WTC11 (cell line): ENCODE measurements around the gene ZNF574. TPM values are rescaled to one million over a fixed set of nuclear protein-coding genes. Genes with fewer than 3 reads are reported as not detected.

Experiments
- ATAC-seq: fragments of 200-7000 bp; cut with Tn5 transposase; 2 replicates; pipeline ENCODE4 v1.10.0; 2021; ENCODE audit warnings: mild to moderate bottlenecking, moderate library complexity
- CTCF ChIA-PET: fragments of 300-600 bp; sonication (Branson Sonifier 250); formaldehyde crosslinking; loops from one replicate; lab custom pipeline; 2021; ENCODE audit warnings: antibody characterized with exemption; lab: Charles Lee
- POLR2A ChIA-PET: fragments of 350-600 bp; sonication (Branson Sonifier 250); formaldehyde crosslinking; loops from one replicate; lab custom pipeline; 2021; ENCODE audit warnings: antibody characterized with exemption; lab: Charles Lee
- DNase-seq: peaks from one replicate; pipeline ENCODE4 v3.0.0; 2021; ENCODE audit warnings: low spot score
- H3K27ac Mint-ChIP-seq: 2 replicates; pipeline ENCODE4 v1.8.0; 2021; ENCODE audit warnings: mixed read lengths
- H3K27me3 Mint-ChIP-seq: 2 replicates; pipeline ENCODE4 v1.8.0; 2021; ENCODE audit warnings: low read depth, mild to moderate bottlenecking, moderate library complexity, mixed read lengths
- H3K36me3 Mint-ChIP-seq: 2 replicates; pipeline ENCODE4 v1.8.0; 2021; ENCODE audit warnings: mixed read lengths
- H3K4me1 Mint-ChIP-seq: 2 replicates; pipeline ENCODE4 v1.8.0; 2022; ENCODE audit warnings: mixed read lengths
- H3K4me3 Mint-ChIP-seq: 2 replicates; pipeline ENCODE4 v1.8.0; 2021; ENCODE audit warnings: mild to moderate bottlenecking, moderate library complexity, mixed read lengths
- H3K9me3 Mint-ChIP-seq: 2 replicates; pipeline ENCODE4 v1.8.0; 2021; ENCODE audit warnings: mixed read lengths
- AFF4 ChIP-seq: sonication (generic); formaldehyde crosslinking; IDR thresholded peaks from 2 replicates; pipeline ENCODE4 v1.8.1; 2023; ENCODE audit warnings: mild to moderate bottlenecking, missing genetic modification reagents, borderline replicate concordance
- CBFB ChIP-seq: sonication (generic); formaldehyde crosslinking; IDR thresholded peaks from 2 replicates; pipeline ENCODE4 v1.8.1; 2022; ENCODE audit warnings: mild to moderate bottlenecking, low read depth, missing genetic modification reagents
- CREB1 ChIP-seq: sonication (generic); formaldehyde crosslinking; IDR thresholded peaks from 2 replicates; pipeline ENCODE4 v1.8.0; 2023; ENCODE audit warnings: mild to moderate bottlenecking, missing genetic modification reagents
- HMGA2 ChIP-seq: fragments of 250-450 bp; sonication (Bioruptor Pico); IDR thresholded peaks from 2 replicates; pipeline ENCODE4 v1.4.0; 2021; ENCODE audit warnings: mild to moderate bottlenecking, moderate library complexity
- HMGXB4 ChIP-seq: sonication (generic); formaldehyde crosslinking; IDR thresholded peaks from 2 replicates; pipeline ENCODE4 v1.8.1; 2023; ENCODE audit warnings: mild to moderate bottlenecking, moderate library complexity, missing genetic modification reagents
- MXD4 ChIP-seq: fragments of 250-450 bp; sonication (Bioruptor Pico); IDR thresholded peaks from 2 replicates; pipeline ENCODE4 v1.8.0; 2021; ENCODE audit warnings: mild to moderate bottlenecking, moderate library complexity, borderline replicate concordance
- NFATC4 ChIP-seq: fragments of 250-450 bp; sonication (Bioruptor Pico); IDR thresholded peaks from 2 replicates; pipeline ENCODE4 v1.9.0; 2021; ENCODE audit warnings: mild to moderate bottlenecking
- NR2C2 ChIP-seq: sonication (generic); formaldehyde crosslinking; IDR thresholded peaks from 2 replicates; pipeline ENCODE4 v1.8.0; 2022; ENCODE audit warnings: mild to moderate bottlenecking, missing genetic modification reagents
- PRDM15 ChIP-seq: sonication (generic); formaldehyde crosslinking; IDR thresholded peaks from 2 replicates; pipeline ENCODE4 v1.8.0; 2022; ENCODE audit warnings: missing genetic modification reagents
- STAT6 ChIP-seq: sonication (generic); formaldehyde crosslinking; conservative IDR thresholded peaks from 2 replicates; pipeline ENCODE4 v1.8.1; 2023; ENCODE audit warnings: mild to moderate bottlenecking, low read depth, missing genetic modification reagents, moderate library complexity
- ZBTB21 ChIP-seq: sonication (generic); formaldehyde crosslinking; IDR thresholded peaks from 2 replicates; pipeline ENCODE4 v1.8.1; 2023; ENCODE audit warnings: mild to moderate bottlenecking, missing genetic modification reagents, borderline replicate concordance
- total RNA-seq: library from RNA; stranded (reverse); gene quantifications from 3 replicates; pipeline ENCODE4 v1.2.3, GENCODE V29; 2021
- TF ChIP-seq, protein P1 (sequence below): sonication (generic); formaldehyde crosslinking; IDR thresholded peaks from 2 replicates; pipeline ENCODE4 v1.8.1; 2022; ENCODE audit warnings: missing genetic modification reagents, borderline replicate concordance
- TF ChIP-seq, protein P2 (sequence below): sonication (generic); formaldehyde crosslinking; IDR thresholded peaks from 2 replicates; pipeline ENCODE4 v1.8.0; 2022; ENCODE audit warnings: mild to moderate bottlenecking, missing genetic modification reagents
- TF ChIP-seq, protein P3 (sequence below): sonication (generic); formaldehyde crosslinking; IDR thresholded peaks from 2 replicates; pipeline ENCODE4 v1.8.1; 2022; ENCODE audit warnings: low read depth, mild to moderate bottlenecking, moderate library complexity, missing genetic modification reagents, borderline replicate concordance
- TF ChIP-seq, protein P4 (sequence below): sonication (generic); formaldehyde crosslinking; IDR thresholded peaks from 2 replicates; pipeline ENCODE4 v1.8.1; 2023; ENCODE audit warnings: mild to moderate bottlenecking, missing genetic modification reagents
- TF ChIP-seq, protein P5 (sequence below): sonication (generic); formaldehyde crosslinking; IDR thresholded peaks from 2 replicates; pipeline ENCODE4 v1.8.0; 2022; ENCODE audit warnings: mild to moderate bottlenecking, missing genetic modification reagents

Gene ZNF574
- total RNA-seq, 1 experiment from 2014 or later, result 30.6 TPM

DNA sequence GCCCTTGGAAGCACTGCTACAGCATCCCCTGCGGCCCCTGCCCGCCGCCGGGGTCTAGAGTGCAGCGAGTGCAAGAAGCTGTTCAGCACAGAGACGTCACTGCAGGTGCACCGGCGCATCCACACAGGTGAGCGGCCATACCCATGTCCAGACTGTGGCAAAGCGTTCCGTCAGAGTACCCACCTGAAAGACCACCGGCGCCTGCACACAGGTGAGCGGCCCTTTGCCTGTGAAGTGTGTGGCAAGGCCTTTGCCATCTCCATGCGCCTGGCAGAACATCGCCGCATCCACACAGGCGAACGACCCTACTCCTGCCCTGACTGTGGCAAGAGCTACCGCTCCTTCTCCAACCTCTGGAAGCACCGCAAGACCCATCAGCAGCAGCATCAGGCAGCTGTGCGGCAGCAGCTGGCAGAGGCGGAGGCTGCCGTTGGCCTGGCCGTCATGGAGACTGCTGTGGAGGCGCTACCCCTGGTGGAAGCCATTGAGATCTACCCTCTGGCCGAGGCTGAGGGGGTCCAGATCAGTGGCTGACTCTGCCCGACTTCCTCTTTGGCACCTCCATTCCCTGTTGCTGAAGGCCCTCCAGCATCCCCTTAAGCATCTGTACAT, 4.9 kb downstream of the ZNF574 start:
- H3K4me1 Mint-ChIP-seq, result peaks cover 17% of the 10 kb centered on the region
- peaks cover 35% of the 10 kb centered on the region for H3K36me3 Mint-ChIP-seq
- DNase-seq (no peak), ATAC-seq (no peak)
- ChIA-PET CTCF (interaction anchor here (0.7 to 1.2 kb wide), 6 partner anchors 11 to 96 kb away, joined by 3 to 7 read pairs (median 3); no protein-coding TSS in a partner anchor), POLR2A (interaction anchor here (0.6 kb wide), 1 partner anchor 419 kb away, joined by 9 read pairs; no protein-coding TSS in a partner anchor)
- H3K4me3 Mint-ChIP-seq, result no peak overlapping the region
- no peaks in the 10 kb centered on the region for H3K27me3 Mint-ChIP-seq
- H3K9me3 Mint-ChIP-seq, result no peaks in the 10 kb centered on the region
- H3K27ac Mint-ChIP-seq, result no peak overlapping the region
- TF ChIP-seq, protein P1, sequence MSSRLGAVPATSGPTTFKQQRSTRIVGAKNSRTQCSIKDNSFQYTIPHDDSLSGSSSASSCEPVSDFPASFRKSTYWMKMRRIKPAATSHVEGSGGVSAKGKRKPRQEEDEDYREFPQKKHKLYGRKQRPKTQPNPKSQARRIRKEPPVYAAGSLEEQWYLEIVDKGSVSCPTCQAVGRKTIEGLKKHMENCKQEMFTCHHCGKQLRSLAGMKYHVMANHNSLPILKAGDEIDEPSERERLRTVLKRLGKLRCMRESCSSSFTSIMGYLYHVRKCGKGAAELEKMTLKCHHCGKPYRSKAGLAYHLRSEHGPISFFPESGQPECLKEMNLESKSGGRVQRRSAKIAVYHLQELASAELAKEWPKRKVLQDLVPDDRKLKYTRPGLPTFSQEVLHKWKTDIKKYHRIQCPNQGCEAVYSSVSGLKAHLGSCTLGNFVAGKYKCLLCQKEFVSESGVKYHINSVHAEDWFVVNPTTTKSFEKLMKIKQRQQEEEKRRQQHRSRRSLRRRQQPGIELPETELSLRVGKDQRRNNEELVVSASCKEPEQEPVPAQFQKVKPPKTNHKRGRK, result no peak
- TF ChIP-seq, protein P2, sequence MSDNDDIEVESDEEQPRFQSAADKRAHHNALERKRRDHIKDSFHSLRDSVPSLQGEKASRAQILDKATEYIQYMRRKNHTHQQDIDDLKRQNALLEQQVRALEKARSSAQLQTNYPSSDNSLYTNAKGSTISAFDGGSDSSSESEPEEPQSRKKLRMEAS (CRISPR knock-in tag), result no peak
- TF ChIP-seq CBFB, result no peak
- TF ChIP-seq MXD4, result no peak
- TF ChIP-seq HMGA2 (CRISPR knock-in tag), result no peak
- no peak for TF ChIP-seq PRDM15
- TF ChIP-seq STAT6 (CRISPR knock-in tag), result no peak
- TF ChIP-seq ZBTB21 (CRISPR knock-in tag), result no peak
- TF ChIP-seq, protein P3, sequence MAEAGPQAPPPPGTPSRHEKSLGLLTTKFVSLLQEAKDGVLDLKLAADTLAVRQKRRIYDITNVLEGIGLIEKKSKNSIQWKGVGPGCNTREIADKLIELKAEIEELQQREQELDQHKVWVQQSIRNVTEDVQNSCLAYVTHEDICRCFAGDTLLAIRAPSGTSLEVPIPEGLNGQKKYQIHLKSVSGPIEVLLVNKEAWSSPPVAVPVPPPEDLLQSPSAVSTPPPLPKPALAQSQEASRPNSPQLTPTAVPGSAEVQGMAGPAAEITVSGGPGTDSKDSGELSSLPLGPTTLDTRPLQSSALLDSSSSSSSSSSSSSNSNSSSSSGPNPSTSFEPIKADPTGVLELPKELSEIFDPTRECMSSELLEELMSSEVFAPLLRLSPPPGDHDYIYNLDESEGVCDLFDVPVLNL (CRISPR knock-in tag), result no peak
- no peak for TF ChIP-seq CREB1 (CRISPR knock-in tag)
- no peak for TF ChIP-seq NFATC4
- no peak for TF ChIP-seq NR2C2
- TF ChIP-seq, protein P4, sequence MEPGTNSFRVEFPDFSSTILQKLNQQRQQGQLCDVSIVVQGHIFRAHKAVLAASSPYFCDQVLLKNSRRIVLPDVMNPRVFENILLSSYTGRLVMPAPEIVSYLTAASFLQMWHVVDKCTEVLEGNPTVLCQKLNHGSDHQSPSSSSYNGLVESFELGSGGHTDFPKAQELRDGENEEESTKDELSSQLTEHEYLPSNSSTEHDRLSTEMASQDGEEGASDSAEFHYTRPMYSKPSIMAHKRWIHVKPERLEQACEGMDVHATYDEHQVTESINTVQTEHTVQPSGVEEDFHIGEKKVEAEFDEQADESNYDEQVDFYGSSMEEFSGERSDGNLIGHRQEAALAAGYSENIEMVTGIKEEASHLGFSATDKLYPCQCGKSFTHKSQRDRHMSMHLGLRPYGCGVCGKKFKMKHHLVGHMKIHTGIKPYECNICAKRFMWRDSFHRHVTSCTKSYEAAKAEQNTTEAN, result no peak
- no peak for TF ChIP-seq AFF4 (CRISPR knock-in tag)
- no peak for TF ChIP-seq HMGXB4 (CRISPR knock-in tag)
- TF ChIP-seq, protein P5, sequence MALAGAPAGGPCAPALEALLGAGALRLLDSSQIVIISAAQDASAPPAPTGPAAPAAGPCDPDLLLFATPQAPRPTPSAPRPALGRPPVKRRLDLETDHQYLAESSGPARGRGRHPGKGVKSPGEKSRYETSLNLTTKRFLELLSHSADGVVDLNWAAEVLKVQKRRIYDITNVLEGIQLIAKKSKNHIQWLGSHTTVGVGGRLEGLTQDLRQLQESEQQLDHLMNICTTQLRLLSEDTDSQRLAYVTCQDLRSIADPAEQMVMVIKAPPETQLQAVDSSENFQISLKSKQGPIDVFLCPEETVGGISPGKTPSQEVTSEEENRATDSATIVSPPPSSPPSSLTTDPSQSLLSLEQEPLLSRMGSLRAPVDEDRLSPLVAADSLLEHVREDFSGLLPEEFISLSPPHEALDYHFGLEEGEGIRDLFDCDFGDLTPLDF, result no peak
